Adipocyte (in vitro differentiated cells): ENCODE results near the gene PHF10.

Source experiments
- DNase-seq: peaks from one replicate; pipeline ENCODE4 v3.0.0-alpha.2; 2015; ENCODE audit warnings: low read depth
- H3K27me3 ChIP-seq: replicated peaks from 2 replicates; pipeline ENCODE4 v1.7.0; 2013; ENCODE audit warnings: mild to moderate bottlenecking, low read length, moderate library complexity; ENCODE audit not compliant: control insufficient read depth, insufficient read depth
- H3K36me3 ChIP-seq: 2 replicates; pipeline ENCODE4 v1.7.0; 2013; ENCODE audit warnings: low read length, mild to moderate bottlenecking, moderate library complexity; ENCODE audit not compliant: control insufficient read depth, insufficient read depth, severe bottlenecking
- H3K4me1 ChIP-seq: 2 replicates; pipeline ENCODE4 v1.7.0; 2013; ENCODE audit warnings: mild to moderate bottlenecking, low read length, moderate library complexity; ENCODE audit not compliant: control insufficient read depth, insufficient read depth
- H3K4me3 ChIP-seq: 2 replicates; pipeline ENCODE4 v1.7.0; 2013; ENCODE audit warnings: mild to moderate bottlenecking, low read length, moderate library complexity
- H3K9ac ChIP-seq: 2 replicates; pipeline ENCODE4 v1.7.0; 2013; ENCODE audit warnings: mild to moderate bottlenecking, low read length, moderate library complexity
- H3K9me3 ChIP-seq: 2 replicates; pipeline ENCODE4 v1.7.0; 2013; ENCODE audit warnings: mild to moderate bottlenecking, low read length, moderate library complexity; ENCODE audit not compliant: control insufficient read depth

PHF10 gene

DNA sequence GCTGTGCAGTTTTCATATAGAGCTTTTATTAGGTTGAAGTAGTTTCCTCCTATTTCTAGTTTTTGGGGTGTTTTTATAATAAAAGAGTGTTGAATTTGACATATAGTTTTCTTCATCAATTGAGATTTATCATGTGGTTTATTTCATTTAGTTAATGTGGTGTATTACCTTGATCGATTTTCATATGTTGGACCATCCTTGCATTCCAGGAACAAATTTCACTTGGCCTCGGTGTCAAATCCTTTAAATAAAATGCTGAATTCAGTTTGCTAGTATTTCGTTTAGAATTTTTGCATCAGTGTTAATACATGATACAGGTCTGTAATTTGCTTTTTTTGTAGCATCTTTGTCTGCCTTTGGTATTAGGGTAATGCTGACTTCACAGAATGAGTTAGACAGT is 21.1 kb upstream of the PHF10 start:
- Histone ChIP-seq H3K4me1 (peaks cover 5% of the 10 kb centered on the region), H3K4me3 (no peak overlapping the region), H3K9ac (no peak overlapping the region), H3K9me3 (peaks cover 14% of the 10 kb centered on the region), H3K36me3 (no peaks in the 10 kb centered on the region), H3K27me3 (no peaks in the 10 kb centered on the region)
- DNase-seq = no peak

DNA sequence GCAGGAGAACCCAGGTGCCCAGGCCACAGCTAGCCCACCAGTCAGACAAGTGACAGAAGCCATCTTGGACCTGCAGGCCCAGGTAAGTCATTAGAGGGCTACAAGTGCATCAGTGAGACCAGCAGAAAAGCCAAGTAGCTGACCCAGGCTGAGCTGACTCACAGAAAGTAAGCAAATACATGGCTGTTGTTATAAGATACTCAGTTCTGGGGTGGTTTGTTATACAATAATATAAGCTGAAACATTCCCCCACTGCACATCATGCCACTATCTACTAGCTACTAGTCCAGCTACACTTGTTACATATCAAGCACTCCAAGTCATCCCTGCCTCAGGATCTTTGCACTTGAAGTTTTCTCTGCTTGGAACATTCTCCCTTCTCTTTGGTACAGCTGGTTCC is 17.0 kb upstream of the PHF10 start:
- no peak overlapping the region for H3K4me3 ChIP-seq
- DNase-seq = no peak
- no peaks in the 10 kb centered on the region for H3K36me3 ChIP-seq
- no peaks in the 10 kb centered on the region for H3K27me3 ChIP-seq
- peaks cover 12% of the 10 kb centered on the region for H3K4me1 ChIP-seq
- peaks cover 14% of the 10 kb centered on the region for H3K9me3 ChIP-seq
- no peak overlapping the region for H3K9ac ChIP-seq

DNA sequence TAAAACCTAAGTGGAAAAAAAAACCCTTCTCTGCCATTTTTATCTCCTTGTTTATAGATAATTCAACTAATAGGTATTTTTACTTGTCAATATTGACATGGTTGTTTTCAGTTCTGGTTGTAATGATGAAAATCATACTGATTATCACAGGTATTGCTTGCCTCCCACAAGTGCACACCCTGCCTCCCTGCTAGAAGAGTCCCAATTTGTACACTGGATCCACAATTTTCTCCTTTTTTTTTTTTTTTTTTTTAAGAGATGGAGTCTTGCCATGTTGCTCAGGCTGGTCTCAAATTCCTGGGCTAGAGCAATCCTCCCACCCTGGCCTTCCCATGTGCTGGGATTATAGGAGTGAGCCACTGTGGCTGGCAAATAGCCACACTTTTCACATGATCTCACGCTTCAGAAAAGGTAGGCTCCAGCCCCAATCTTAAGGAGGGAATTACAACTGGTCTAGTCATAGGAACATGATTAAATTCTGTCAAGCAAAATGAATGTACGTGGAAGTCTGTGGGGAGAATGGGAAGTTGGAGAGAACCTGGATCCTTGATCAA is 14.8 kb upstream of the PHF10 start:
- DNase-seq = no peak
- H3K4me1 ChIP-seq = peaks cover 12% of the 10 kb centered on the region
- no peaks in the 10 kb centered on the region for H3K9me3 ChIP-seq

DNA sequence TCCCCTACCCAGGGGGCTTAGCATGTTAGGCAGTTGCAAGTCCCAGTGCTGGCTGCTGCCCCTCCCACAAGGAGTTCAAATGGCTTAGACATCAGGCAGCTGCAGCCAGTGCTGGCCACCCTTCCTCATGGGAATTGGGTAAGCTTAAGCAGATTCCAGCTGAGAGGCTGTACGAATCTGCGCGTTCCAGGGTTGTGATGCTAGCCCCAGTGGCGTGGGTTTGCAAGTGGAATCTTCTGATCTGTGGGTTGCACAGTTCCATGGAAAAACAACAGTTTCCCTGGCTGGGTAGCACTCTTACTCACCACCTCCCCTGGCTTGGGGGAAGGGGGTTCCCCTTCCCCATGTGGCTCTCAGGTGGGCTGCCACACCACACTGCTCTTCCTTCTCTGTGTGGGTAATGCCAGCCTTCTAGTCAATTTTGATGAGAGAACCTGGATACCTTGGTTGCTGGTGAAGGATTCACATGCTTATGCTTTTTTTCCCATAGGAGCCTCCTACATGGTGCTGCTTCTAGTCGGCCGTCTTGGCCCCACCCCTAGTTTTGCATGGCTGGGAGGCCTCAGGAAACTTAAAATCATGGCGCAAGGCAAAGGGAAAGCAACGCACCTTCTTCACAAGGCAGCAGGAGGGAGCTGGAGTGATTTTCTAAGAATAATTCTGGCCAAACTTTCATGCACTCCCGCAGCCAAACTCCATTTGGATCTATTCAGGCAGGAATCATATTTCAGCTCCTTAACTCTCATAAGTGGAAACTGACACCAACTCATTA is 14.1 kb upstream of the PHF10 start:
- Histone ChIP-seq H3K27me3 (no peaks in the 10 kb centered on the region), H3K36me3 (no peaks in the 10 kb centered on the region)
- peak; percentile 24 for DNase-seq

More for the DNA sequence above, 14.8 kb upstream of the PHF10 start:
- no peak overlapping the region for H3K4me3 ChIP-seq
- H3K9ac ChIP-seq = no peak overlapping the region
- no peaks in the 10 kb centered on the region for H3K27me3 ChIP-seq
- no peaks in the 10 kb centered on the region for H3K36me3 ChIP-seq

DNA sequence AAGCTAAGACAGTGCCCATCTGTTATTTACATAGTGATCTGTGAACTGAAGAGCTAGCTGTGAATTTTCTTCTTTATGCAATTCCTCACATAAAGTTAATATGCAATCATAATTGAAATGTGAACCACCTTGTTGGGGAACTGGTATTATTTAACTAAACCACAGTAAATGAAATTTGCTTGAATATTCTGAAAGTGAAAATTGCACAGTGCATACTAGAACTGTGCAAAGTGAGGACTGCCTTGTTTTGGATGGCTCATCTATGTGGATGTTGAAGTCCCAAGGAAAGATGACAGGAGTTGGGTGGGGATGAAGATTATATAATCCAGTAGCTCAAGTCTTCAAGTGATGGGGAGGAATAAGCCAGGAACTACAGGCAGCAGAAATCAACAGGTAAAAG is 5.7 kb upstream of the PHF10 start:
- DNase-seq = no peak
- Histone ChIP-seq H3K4me3 (no peak overlapping the region), H3K4me1 (peaks cover 4% of the 10 kb centered on the region), H3K9ac (no peak overlapping the region), H3K27me3 (no peaks in the 10 kb centered on the region), H3K9me3 (no peaks in the 10 kb centered on the region), H3K36me3 (no peaks in the 10 kb centered on the region)

More for the DNA sequence above, 14.1 kb upstream of the PHF10 start:
- no peaks in the 10 kb centered on the region for H3K9me3 ChIP-seq
- H3K4me3 ChIP-seq = peak overlapping the region; percentile 59
- peaks cover 12% of the 10 kb centered on the region for H3K4me1 ChIP-seq
- no peak overlapping the region for H3K9ac ChIP-seq

DNA sequence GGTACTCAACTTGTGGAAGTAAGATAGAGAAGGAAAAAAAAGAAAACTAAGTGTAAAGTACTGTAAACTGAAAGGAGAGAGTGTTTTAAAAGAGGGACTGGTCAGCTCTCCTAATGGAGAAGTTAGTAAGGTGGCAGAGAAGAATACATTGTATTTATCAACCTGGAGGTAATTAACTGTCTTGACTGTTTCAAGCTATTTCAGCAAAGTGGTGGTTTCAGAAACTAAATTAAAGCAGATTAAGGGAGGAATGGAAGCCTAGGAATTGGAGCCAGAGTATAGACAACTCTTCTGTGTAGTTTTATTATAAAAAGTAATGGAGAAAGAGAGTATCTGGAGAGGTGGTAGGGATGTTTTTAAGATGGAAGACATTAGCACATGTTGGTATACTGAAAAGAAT is 2.7 kb upstream of the PHF10 start:
- Histone ChIP-seq H3K4me1 (peaks cover 15% of the 10 kb centered on the region), H3K36me3 (no peaks in the 10 kb centered on the region), H3K27me3 (no peaks in the 10 kb centered on the region), H3K9me3 (no peaks in the 10 kb centered on the region), H3K4me3 (no peak overlapping the region), H3K9ac (no peak overlapping the region)
- DNase-seq = no peak

DNA sequence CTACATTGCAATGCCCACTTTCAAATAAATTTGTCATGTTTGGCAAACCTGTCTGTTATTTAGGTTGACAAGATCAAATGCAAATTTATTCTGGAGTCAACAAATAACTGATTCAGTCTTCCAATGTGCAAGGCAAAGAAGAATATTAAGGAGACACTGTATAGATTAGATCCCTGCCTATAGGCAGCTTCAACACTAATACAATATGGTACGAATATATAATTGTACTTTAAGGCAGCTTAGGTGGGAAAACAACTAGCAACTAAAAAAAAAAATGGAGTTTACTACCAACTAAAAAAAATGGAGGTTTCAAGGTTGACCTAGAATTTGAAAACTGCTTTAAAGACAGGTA is 1.7 kb upstream of the PHF10 start:
- DNase-seq = no peak
- no peak overlapping the region for H3K9ac ChIP-seq
- no peaks in the 10 kb centered on the region for H3K27me3 ChIP-seq
- H3K4me3 ChIP-seq = no peak overlapping the region
- peaks cover 18% of the 10 kb centered on the region for H3K4me1 ChIP-seq
- no peaks in the 10 kb centered on the region for H3K9me3 ChIP-seq
- no peaks in the 10 kb centered on the region for H3K36me3 ChIP-seq

DNA sequence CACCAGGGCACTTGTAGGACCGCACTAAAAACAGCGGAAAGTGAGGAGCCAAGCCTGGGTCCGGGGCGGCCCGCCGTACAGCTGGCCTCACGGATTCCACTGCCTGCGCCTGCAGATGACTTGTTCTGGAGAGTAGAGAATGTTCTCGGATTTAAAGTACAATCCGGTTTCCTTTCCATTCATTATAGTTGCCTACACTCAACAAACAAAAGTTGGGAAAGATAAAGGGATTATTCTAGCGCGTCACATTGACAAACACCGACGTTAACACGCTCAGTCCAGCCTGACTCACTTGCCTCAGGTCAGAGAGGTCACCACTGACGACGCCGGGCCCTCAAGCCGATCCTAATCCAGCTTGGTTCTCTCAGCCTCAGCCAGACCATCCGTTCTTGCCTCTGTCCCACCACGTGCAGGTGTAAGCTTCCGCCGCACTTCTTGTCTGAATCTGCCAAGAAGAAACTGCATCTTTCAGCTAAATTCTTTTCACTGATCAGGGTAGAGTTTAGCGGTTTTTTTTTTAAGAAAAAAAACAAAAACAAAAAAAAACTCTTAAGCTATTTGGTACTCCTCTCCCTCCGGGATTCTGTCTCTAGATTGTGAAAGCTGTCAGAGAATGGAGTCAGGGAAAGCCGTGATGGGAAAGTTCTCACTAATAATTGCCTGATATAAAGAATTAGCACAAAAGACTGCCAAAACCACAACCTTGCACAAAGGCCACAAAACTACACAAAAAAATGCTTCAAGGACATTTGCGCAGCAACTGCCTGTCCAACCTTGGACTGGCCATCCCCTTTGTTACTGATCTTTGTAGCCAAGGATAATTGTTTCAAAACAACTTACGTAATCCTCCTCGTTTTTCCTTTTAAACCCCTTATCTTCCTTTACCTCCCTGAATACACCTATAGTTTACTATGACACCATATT is 1.1 kb upstream of the PHF10 start:
- peak overlapping the region; percentile 62 for H3K9ac ChIP-seq

DNA sequence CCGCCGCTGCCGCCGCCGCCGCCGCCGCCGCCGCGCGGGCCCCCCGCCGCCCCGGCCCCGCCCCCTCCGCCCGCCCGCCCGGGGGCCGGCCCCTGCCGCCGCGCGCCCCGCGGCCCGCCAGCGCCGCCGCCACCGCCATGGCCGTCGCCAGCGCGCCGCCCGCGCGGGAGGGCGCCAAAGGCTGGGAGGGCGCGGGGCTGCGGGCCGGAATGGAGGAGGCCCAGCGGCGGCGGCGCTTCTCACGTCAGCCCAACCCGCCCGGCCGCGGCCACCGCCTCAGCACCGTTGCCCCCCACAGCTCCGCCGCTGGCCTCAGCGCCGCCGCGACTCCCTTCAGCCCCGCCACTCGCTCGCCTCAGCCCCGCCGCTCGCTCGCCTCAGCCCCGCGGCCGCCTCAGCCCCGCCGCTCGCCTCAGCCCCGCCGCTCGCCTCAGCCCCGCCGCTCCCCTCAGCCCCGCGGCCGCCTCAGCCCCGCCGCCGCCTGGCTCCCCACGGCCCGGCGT is 258 bp downstream of the PHF10 start:
- peak overlapping the region; percentile 67 for H3K4me3 ChIP-seq
- H3K9me3 ChIP-seq = no peaks in the 10 kb centered on the region
- H3K9ac ChIP-seq = peak overlapping the region; percentile 63
- no peaks in the 10 kb centered on the region for H3K27me3 ChIP-seq
- H3K4me1 ChIP-seq = peaks cover 18% of the 10 kb centered on the region
- DNase-seq = peak; percentile 74
- H3K36me3 ChIP-seq = no peaks in the 10 kb centered on the region

More for the DNA sequence above, 1.1 kb upstream of the PHF10 start:
- no peaks in the 10 kb centered on the region for H3K36me3 ChIP-seq
- DNase-seq = peak; percentile 75
- H3K4me1 ChIP-seq = peaks cover 18% of the 10 kb centered on the region
- H3K27me3 ChIP-seq = no peaks in the 10 kb centered on the region
- H3K4me3 ChIP-seq = peak overlapping the region; percentile 80
- H3K9me3 ChIP-seq = no peaks in the 10 kb centered on the region

DNA sequence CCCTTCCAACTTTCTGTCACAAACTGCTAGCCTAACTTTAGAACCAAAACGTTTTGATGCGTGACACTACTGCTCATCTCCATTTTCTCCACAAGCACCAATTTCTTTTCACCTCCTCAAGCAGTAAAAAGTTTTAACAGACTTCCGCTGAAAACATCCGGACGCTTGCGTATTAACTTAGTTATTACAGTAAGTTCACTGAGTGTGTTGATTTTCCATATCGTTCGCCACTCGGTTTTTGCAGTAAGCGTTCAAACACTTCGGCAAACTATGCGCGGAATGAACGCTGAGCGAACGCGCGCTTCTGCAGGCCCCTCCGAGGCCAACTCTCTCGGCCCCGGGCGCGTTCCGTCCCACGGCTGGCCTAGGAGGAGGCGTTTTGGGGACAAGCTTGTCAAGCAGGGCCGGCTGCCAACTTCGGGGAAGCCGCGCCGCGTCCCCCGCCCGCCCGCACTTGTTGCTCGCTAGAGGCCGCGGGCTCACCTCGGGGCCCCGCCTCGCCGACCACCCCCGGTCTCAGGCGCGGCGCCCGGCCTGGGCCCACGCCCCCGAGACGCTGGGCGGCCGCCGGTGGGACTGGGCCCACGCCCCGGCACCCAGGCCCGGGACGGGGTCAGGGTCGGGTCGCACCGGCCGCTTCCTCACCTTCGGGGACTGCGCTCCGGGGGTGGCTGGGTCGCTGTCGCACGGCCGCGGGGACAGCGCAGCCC is 945 bp downstream of the PHF10 start:
- Histone ChIP-seq H3K27me3 (no peaks in the 10 kb centered on the region), H3K4me1 (peaks cover 18% of the 10 kb centered on the region), H3K36me3 (no peaks in the 10 kb centered on the region), H3K9me3 (no peaks in the 10 kb centered on the region), H3K9ac (peak overlapping the region; percentile 91), H3K4me3 (peak overlapping the region; percentile 85)
- DNase-seq = peak; percentile 83
